NCI-H1092 (cell line): ENCODE measurements around the gene NKD1.

ENCODE experiments used
- DNase-seq: peaks from one replicate; lab custom pipeline; 2025; lab: John Stamatoyannopoulos, UW

Gene NKD1

DNA sequence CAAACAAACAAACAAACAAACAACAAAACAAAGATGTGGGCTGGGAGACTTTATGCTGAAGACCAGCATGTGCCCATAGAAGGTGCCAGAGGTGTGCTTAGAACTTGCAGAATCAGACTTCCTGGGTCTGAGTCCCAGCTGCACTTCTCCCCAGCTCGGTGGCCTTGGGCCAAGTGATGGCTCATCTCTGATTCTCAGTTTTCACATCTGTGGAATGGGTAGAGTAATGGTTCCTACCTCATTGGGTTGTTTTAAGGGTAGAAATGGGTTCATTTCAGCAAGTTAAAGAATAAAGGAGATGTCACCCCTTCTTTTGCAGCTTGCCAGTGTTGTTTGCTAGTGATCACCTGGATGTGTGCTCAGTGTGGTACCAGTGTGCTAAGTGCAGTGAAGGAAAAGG, 10.7 kb downstream of the NKD1 start:
- DNase-seq, result no peak

DNA sequence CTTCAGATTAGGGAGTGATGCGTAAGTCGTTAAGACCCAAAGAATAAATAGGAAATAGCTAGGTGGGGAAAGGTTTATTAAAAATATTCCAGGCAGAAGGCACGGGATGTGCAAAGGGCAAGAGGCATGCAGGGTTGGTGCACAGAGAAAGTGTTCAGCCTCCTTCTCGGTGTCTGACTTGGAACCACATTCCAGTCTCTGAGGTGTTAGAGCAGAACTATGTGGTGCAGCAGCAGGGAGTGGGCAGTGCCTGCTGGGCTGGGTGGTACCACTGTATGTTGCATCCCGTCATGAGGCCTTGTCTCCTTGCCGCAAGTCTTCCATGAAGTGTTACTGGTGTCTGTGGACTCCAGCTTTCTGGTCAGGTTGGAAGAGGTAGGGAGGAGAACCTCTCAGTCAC, 11.1 kb downstream of the NKD1 start:
- DNase-seq, result no peak

DNA sequence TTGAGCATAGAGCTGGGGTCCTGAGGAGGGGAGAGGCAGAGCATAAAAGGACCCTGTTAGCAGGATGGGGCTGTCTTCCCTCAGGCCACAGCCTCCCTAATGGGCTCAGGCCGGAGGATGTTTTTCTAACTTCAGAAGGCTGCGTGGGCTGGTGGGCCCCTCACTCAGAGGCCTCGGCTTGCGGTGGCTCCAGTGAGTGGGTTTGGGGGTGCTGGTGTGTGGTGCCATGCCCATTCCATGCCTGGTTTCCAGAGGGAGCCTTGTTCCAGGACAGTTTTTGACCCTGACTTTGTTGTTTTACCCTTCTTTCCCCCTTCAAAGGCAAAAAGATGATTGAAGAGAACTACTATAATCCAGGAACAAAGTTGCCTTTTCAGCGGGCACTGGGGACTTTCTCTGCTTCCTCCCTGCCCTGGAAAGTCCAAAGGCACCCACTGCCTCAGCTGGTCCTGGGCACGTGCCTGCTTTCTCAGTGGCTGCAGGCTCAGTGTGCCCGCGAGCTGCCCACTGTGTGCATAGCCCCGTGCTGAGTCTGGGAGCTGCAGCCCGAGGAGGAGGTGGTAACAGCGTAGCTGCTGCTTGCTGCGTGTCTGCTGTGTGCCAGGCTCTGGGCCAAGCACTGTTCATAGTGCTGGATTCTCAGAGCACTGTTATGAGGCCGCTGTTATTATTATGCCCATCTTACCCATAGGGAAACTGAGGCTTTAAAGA, 11.8 kb downstream of the NKD1 start:
- no peak for DNase-seq

- no peak for DNase-seq
Measured at GRCh38 chr16:50560903-50561863, 13.0 kb downstream of the NKD1 start.

DNA sequence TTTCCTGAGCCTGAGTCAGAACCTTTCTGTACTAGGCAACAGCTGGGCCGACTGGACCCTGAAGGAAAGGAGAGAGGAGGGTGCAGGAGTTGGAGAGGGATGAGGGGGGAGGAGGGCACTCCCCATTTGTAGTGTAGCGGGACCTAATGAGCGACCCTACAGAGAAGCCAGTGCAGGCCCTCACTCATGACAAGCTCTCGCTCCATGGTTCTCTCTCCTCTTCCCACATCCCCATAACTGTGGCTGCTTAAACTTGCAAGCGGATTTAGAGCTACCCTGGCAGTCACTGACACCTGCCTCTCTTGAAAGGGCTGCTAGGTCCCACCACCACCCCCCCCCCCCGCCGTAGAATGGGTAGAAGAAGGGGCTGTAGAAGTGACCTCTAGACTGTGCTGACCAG, 14.5 kb downstream of the NKD1 start:
- DNase-seq, result no peak

DNA sequence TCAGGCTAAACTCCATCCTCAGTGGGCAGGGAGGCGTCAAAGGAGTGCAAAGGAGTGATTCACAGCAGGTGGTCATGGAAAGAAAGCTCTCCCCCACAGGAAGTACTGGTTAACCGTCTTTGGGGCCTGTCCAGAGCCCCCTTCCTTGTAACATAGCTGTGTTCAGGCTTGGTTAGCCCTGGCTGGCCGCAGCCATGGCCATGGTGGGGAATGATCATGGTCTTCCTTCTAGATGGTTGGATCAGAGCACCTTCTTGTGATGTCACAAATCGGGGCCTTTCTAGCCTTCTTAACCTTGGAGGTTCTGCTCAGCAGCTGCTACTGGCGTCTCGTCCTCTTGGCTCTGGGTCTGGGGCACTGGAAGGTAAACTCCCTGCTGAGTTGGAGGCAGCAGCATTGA, 15.8 kb downstream of the NKD1 start:
- no peak for DNase-seq

DNA sequence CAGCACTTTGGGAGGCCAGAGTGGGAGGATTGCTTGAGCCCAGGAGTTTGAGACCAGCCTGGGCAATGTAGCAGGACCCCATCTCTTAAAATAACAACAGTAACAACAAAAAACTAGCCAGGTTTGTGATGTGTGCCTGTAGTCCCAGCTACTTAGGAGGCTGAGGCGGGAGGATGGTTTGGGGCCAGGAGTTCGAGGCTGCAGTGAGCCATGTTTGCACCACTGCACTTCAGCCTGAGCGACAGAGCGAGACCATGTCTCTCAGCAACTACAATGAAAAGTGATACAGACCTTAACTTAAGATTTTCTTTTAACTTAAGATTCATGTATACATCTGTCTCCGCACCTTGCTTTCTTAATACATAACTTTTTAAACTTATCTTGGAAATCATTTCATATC, 17.2 kb downstream of the NKD1 start:
- DNase-seq, result no peak

- DNase-seq, result no peak
Measured at GRCh38 chr16:50566014-50566962, 18.1 kb downstream of the NKD1 start.

GRCh38 chr16:50567651-50568050, 19.5 kb downstream of the NKD1 start:
- no peak for DNase-seq

GRCh38 chr16:50568187-50568815, 20.1 kb downstream of the NKD1 start:
- no peak for DNase-seq

- no peak for DNase-seq
Measured at GRCh38 chr16:50570354-50570753, 22.2 kb downstream of the NKD1 start.

DNA sequence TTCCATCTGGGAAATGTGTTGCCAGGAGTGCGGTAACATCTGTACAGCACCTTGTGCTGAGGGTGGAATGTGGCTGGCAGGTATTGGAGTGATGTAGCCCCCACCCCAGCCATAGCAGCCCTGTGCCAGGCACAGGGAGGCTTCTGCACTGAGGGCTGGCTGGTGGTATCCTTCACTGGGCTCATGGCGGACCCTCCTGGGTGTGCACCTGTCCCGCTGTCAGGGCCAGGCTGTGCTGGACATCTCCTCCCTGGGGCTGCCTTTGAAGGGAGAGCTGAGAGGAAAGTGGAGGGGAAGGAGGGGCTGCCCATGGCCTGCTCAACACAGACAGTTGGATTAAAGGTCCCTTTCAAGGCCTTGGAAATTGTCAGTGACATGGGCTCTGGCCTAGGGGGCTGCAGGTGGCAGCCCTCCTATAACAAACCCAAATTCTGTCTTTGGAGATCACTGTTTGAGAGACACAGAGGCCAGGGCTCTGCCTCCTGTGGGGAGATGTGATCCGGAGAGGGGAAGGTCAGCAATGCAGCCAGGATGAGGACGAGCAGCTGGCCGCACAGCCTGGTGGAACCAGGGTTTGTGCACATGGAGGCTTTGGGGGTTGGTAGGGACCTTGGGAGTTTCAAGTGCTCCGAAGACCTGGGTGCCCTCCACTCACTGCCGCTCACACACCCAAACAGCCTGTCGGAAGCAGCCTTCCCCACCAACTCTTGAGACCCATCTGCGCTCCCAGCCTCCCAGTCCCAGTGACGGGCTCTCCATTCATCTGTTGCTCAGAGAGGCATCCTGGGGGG, 22.8 kb downstream of the NKD1 start:
- DNase-seq, result no peak

GRCh38 chr16:50571786-50572185, 23.6 kb downstream of the NKD1 start:
- DNase-seq, result no peak

- no peak for DNase-seq
Measured at GRCh38 chr16:50572700-50573099, 24.5 kb downstream of the NKD1 start.

DNA sequence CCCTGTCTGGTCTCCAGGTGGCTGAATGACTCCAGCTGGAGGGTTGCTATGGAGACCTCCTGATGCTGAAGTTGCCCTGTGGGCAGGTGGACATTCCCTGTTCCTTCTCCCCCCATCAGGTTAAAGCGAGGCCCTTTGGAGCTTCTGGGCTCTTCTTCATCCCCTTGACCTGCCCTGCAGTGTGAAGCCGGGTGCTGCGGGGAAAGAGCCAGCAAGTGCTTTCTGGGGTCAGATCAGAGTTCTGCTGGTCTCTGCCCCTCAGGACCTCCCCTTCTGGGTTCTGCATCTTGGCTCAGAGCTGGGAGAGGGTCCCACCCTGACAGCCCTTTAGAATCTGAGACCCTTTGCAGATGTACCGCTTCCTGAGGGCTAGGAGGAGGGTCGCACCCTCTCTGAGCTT, 25.1 kb downstream of the NKD1 start:
- DNase-seq, result no peak

DNA sequence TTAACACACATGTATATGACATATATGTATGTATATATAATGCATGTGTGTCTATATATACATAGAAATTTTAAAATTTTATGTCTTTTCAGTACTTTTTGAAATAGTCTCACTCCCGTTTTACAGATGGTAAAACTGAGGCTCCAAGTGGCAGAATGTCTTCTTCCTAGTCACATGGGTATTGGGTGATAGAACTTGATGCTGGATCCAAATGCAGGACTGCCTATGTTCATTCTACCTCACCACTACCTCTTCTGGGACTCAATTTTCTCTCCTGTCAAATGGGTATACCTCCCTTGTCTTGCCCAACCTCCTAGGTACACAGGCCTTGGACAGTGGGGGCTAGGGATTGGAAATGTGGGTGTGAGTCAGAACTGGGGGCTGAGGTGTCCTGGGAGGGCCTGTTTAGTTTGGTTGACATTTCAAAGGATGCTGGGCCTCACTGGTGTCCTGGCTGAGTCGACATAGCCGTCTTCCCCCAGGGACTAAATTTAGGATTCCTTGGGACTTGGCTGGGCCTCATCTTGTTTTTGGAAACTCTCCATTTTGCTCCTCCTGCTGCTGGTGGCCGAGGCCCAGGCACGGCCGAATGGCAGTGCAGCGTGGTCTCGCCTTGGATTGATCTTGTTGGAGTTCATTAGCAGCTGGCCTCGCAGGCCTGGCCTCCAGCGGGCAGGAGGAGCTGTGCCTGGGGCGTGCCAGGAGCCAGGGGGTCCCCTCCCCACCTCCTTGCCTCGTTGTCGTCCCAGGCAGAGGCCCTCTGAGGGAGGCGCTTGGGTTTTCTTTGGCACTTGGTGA, 25.9 kb downstream of the NKD1 start:
- no peak for DNase-seq

DNA sequence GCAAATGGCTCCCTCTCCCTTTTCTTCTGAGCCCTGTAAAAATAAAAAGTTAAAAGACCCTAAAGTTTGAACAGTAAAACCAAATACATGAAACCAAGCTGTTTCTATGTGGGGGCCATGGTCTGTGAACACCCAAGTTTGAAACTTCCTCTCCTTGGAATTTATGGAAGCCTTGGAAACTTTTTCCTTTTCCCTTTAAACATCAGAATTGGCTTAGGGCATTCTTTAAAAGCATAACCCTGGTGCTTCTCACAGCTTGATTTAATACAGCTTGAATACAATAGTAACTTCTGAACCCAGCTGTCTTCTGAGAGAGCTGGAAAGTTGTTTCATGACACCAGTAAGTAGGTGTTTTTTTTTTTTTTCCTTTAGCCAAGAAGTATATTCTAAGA, 26.5 kb downstream of the NKD1 start:
- no peak for DNase-seq

GRCh38 chr16:50575743-50576142, 27.5 kb downstream of the NKD1 start:
- DNase-seq, result no peak

- DNase-seq, result no peak
Measured at GRCh38 chr16:50576403-50577113, 28.4 kb downstream of the NKD1 start.
